Testis (tissue), 2 donors: ENCODE data around the gene BNC2.

ENCODE experiments used
- CTCF ChIP-seq, 3 experiments: fragments of 450-650 bp in 2 of 3; fragments of 200-600 bp in 1 of 3; sonication (generic) in 1 of 3; IDR thresholded peaks; one replicate each; pipeline ENCODE4 v1.5.1; 2016 to 2019; ENCODE audit warnings: antibody characterized with exemption in 3 of 3, mild to moderate bottlenecking in 2 of 3, moderate library complexity in 1 of 3
- POLR2A ChIP-seq: fragments of 450-650 bp; IDR thresholded peaks from one replicate; pipeline ENCODE4 v1.6.1; 2017; ENCODE audit warnings: antibody characterized with exemption, mild to moderate bottlenecking, moderate library complexity

GRCh38 chr9:16705111-16705604, 165.3 kb downstream of the BNC2 start:
- TF ChIP-seq CTCF (IDR thresholded peaks at IDR 0.05) (no peak), POLR2A (no peak)
